Fibroblast of skin of scalp (primary cell): ENCODE measurements around the gene CFAP90. TPM values are rescaled to one million over a fixed set of nuclear protein-coding genes. Genes with fewer than 3 reads are reported as not detected.

Experiments used
- DNase-seq: peaks from one replicate; pipeline ENCODE4 v3.0.0-alpha.2; 2013
- polyA plus RNA-seq, 2 experiments: library from polyadenylated mRNA; unstranded; fragments of 120-200 nt; gene quantifications; one replicate each; pipeline ENCODE4 v1.2.1, GENCODE V29; 2013; ENCODE audit not compliant: insufficient read length in 2 of 2

CFAP90 gene
- 0.36 TPM for polyA plus RNA-seq (2013, experiment 1 of 2; ENCODE audit: insufficient read length)
- polyA plus RNA-seq (2013, experiment 2 of 2; ENCODE audit: insufficient read length): 0.47 TPM

- DNase-seq: peak; percentile 37
These were observed at the start of gene CFAP90 for GRCh38 chr5:7850395-7851239. TSS of gene CFAP90 (minus strand) at chr5:7851133. CDS start at chr5:7851021, 112 bp downstream.

- peak; percentile 40 for DNase-seq
These were observed 46.2 kb upstream of the CFAP90 start for GRCh38 chr5:7897014-7897600.

- no peak for DNase-seq
These were observed 43.9 kb upstream of the CFAP90 start for GRCh38 chr5:7894860-7895259.

GRCh38 chr5:7894439-7894838 lies 43.5 kb upstream of the CFAP90 start:
- DNase-seq: no peak

GRCh38 chr5:7888901-7889300 lies 38.0 kb upstream of the CFAP90 start:
- no peak for DNase-seq

GRCh38 chr5:7886849-7887475 lies 36.0 kb upstream of the CFAP90 start:
- DNase-seq: peak; percentile 72

GRCh38 chr5:7884491-7885267 lies 33.7 kb upstream of the CFAP90 start:
- no peak for DNase-seq

GRCh38 chr5:7882926-7883325 lies 32.0 kb upstream of the CFAP90 start:
- no peak for DNase-seq

- DNase-seq: no peak
These were observed 30.9 kb upstream of the CFAP90 start for GRCh38 chr5:7881816-7882215.

GRCh38 chr5:7881091-7881490 lies 30.2 kb upstream of the CFAP90 start:
- no peak for DNase-seq

GRCh38 chr5:7878381-7878873 lies 27.5 kb upstream of the CFAP90 start:
- DNase-seq: no peak

- no peak for DNase-seq
These were observed 26.9 kb upstream of the CFAP90 start for GRCh38 chr5:7877851-7878250.

GRCh38 chr5:7876867-7877266 lies 25.9 kb upstream of the CFAP90 start:
- peak; percentile 55 for DNase-seq

GRCh38 chr5:7875151-7875550 lies 24.2 kb upstream of the CFAP90 start:
- no peak for DNase-seq

GRCh38 chr5:7874639-7875038 lies 23.7 kb upstream of the CFAP90 start:
- DNase-seq: no peak

- DNase-seq: no peak
These were observed 22.3 kb upstream of the CFAP90 start for GRCh38 chr5:7873216-7873615.

GRCh38 chr5:7872517-7873130 lies 21.7 kb upstream of the CFAP90 start:
- DNase-seq: no peak

GRCh38 chr5:7871653-7872052 lies 20.7 kb upstream of the CFAP90 start:
- DNase-seq: no peak

GRCh38 chr5:7869474-7870136 lies 18.7 kb upstream of the CFAP90 start:
- DNase-seq: no peak

- peak; percentile 93 for DNase-seq
These were observed 18.0 kb upstream of the CFAP90 start, which contains the start of the genes FASTKD3 and MTRR for GRCh38 chr5:7868773-7869473. TSS of gene FASTKD3 (minus strand) at chr5:7869031. CDS start at chr5:7868083, 948 bp downstream. TSS of gene MTRR (plus strand) at chr5:7869148. CDS start at chr5:7870795, 1,647 bp downstream.

- no peak for DNase-seq
These were observed 17.5 kb upstream of the CFAP90 start for GRCh38 chr5:7868427-7868772.
